BJ (cell line): ENCODE measurements around the gene MSRB3. TPM values are rescaled to one million over a fixed set of nuclear protein-coding genes. Genes with fewer than 3 reads are reported as not detected.

Experiments used
- CTCF ChIA-PET: fragments of 350-600 bp; formaldehyde crosslinking; extraction: SDS; loops from one replicate; lab custom pipeline; 2021; ENCODE audit warnings: antibody characterized with exemption, inconsistent platforms; lab: Yijun Ruan, JAX
- POLR2A ChIA-PET: fragments of 300-600 bp; sonication (Branson Sonifier 250); formaldehyde crosslinking; extraction: SDS; loops from one replicate; lab custom pipeline; 2021; ENCODE audit warnings: antibody characterized with exemption; lab: Charles Lee
- DNase-seq: peaks from one replicate; pipeline ENCODE4 v3.0.0-alpha.2; 2011; ENCODE audit warnings: low read depth
- H3K27me3 ChIP-seq: 2 replicates; pipeline ENCODE4 v1.6.0; 2011; ENCODE audit warnings: low read length; ENCODE audit not compliant: control insufficient read depth, insufficient read depth
- H3K36me3 ChIP-seq: 2 replicates; pipeline ENCODE4 v1.5.1; 2011; ENCODE audit warnings: low read length; ENCODE audit not compliant: control insufficient read depth, insufficient read depth
- H3K4me3 ChIP-seq: 2 replicates; pipeline ENCODE4 v1.5.1; 2011; ENCODE audit warnings: low read depth, mild to moderate bottlenecking, control low read depth, low read length
- polyA plus RNA-seq: library from polyadenylated mRNA; depleted of rRNA; stranded (reverse); fragments of >200 nt; gene quantifications from 2 replicates; pipeline ENCODE4 v1.2.3, GENCODE V29; 2011
- TF ChIP-seq, protein P1 (sequence below): IDR thresholded peaks from 2 replicates; pipeline ENCODE4 v1.5.1; 2011; ENCODE audit warnings: low read depth, mild to moderate bottlenecking, control low read depth, inconsistent platforms, low read length, moderate library complexity; ENCODE audit not compliant: insufficient read depth

Gene MSRB3
- polyA plus RNA-seq, 1 experiment, result 76.0 TPM

DNA sequence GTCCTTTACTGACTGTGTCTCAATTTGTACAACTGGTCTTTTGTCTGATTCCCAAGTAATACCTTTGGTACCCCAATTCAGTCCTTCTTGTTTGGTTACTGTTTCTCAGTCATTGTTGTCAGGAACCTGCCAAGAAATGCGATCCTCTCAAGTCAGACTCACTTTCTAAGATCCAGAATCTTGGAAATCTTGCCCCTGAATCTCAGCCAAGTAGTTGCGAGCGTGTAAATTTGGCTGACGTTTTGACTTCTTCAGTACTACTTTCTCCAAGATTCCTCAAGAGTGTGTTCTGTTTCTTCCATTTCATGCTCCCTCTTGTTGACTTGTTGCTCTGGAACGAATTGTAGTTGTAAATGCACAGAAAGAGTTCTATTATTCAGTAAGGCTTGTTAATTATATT lies 114.0 kb downstream of the MSRB3 start:
- TF ChIP-seq, protein P1, sequence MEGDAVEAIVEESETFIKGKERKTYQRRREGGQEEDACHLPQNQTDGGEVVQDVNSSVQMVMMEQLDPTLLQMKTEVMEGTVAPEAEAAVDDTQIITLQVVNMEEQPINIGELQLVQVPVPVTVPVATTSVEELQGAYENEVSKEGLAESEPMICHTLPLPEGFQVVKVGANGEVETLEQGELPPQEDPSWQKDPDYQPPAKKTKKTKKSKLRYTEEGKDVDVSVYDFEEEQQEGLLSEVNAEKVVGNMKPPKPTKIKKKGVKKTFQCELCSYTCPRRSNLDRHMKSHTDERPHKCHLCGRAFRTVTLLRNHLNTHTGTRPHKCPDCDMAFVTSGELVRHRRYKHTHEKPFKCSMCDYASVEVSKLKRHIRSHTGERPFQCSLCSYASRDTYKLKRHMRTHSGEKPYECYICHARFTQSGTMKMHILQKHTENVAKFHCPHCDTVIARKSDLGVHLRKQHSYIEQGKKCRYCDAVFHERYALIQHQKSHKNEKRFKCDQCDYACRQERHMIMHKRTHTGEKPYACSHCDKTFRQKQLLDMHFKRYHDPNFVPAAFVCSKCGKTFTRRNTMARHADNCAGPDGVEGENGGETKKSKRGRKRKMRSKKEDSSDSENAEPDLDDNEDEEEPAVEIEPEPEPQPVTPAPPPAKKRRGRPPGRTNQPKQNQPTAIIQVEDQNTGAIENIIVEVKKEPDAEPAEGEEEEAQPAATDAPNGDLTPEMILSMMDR, result no peak
- Histone ChIP-seq H3K27me3 (no peaks in the 10 kb centered on the region), H3K36me3 (no peaks in the 10 kb centered on the region), H3K4me3 (no peak overlapping the region)
- POLR2A ChIA-PET, result no interaction called here
- CTCF ChIA-PET, result no interaction called here
- no peak for DNase-seq

DNA sequence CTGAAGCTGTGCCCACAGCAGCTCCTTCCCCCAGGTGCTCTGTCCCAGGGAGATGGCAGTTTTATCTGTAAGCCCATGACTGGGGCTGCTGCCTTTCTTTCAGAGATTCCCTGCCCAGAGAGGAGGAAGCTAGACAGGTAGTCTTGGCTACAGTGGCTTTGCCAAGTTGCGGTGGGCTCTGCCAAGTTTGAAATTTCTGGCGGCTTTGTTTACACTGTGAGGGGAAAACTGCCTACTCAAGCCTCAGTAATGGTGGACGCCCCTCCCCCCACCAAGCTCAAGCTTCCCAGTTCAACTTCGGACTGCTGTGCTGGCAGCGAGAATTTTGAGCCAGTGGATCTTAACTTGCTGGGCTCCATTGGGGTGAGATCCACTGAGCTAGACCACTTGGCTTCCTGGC lies 124.7 kb downstream of the MSRB3 start:
- H3K4me3 ChIP-seq, result no peak overlapping the region
- DNase-seq, result no peak
- TF ChIP-seq, protein P1, result no peak
- ChIA-PET POLR2A (no interaction called here), CTCF (interaction anchor here (0.6 kb wide), 1 partner anchor 1379 kb away, joined by 3 read pairs; no protein-coding TSS in a partner anchor)
- H3K27me3 ChIP-seq, result no peaks in the 10 kb centered on the region
- peaks cover 1% of the 10 kb centered on the region for H3K36me3 ChIP-seq

DNA sequence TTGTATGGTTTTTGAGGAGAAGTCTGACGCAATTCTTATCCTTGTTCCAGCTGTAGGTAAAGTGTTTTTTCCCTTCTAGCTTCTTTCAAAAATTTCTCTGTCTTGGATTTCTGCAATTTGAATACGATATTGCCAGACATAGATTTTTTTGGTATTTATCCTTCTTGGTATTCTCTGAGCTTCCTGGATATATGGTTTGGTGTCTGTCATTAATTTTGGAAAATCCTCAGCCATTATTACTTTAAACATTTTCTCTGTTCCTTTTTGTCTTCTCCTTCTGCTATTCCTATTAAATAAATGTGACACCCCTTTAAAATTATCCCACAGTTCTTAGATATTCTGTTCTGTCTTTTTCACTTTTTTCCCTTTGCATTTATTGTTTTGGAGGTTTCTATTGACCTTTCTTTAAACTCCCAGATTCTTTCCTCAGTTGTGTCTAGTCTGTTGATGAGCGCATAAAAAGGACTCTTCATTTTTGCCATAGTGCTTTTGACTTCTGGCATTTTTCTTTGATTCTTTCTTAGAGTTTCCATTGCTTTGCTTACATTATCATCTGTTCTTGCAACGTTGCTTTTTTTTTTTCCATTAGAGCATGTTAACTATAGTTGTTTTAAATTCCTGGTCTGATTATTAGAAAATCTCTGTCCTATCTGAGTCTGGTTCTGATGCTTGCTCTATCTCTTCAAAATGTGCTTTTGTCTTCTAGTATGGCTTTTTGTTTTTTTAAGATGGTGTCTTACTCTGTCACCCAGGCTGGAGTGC lies 129.1 kb downstream of the MSRB3 start:
- Histone ChIP-seq H3K36me3 (peaks cover 1% of the 10 kb centered on the region), H3K27me3 (no peaks in the 10 kb centered on the region), H3K4me3 (no peak overlapping the region)
- ChIA-PET CTCF (interaction anchor here (1.2 kb wide), 1 partner anchor 80 kb away, joined by 3 read pairs; no protein-coding TSS in a partner anchor), POLR2A (no interaction called here)
- TF ChIP-seq, protein P1, result no peak
- DNase-seq, result no peak

DNA sequence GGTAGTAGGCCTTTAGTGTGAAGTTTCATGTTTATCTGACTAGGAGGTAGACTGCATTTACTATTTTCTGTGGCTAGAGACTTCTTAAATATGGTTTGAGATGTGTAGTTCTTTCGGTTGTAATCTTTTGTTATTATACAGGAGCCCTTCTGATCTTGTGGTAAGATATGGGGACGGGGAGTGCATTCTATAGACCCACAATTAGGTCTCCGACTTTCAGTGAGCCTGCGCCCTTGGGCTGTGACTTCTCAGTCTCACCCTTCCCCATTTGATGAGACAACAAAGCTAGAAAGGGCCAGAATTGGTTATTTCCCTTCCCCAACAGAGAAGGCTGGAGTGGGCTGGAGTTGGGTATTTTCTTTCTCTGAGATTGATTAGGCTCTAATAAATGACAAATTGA lies 130.0 kb downstream of the MSRB3 start:
- POLR2A ChIA-PET, result no interaction called here
- TF ChIP-seq, protein P1, result no peak
- H3K4me3 ChIP-seq, result no peak overlapping the region
- CTCF ChIA-PET, result interaction anchor here (1.2 kb wide), 1 partner anchor 81 kb away, joined by 3 read pairs; no protein-coding TSS in a partner anchor
- DNase-seq, result no peak
- no peaks in the 10 kb centered on the region for H3K27me3 ChIP-seq
- peaks cover 1% of the 10 kb centered on the region for H3K36me3 ChIP-seq

DNA sequence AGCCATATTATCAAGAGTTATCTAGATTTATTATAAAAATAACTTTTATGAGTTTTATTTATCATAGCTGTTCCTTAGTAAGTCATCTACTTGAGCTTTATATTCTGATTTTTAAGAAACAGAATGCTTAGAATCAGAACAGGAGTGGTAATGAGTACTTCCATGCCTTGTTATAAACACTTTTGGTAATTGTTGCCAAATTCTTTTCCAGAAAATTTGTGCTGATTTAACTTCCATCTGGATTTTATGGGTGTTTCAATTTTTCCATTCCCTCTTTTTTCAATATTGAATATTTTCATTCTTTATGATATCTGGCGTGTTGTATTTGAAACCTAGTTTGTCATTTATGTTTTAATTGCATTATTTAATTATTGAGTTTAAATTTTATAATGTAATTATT lies 131.2 kb downstream of the MSRB3 start:
- ChIA-PET CTCF (no interaction called here), POLR2A (no interaction called here)
- no peaks in the 10 kb centered on the region for H3K36me3 ChIP-seq
- no peak overlapping the region for H3K4me3 ChIP-seq
- TF ChIP-seq, protein P1, result no peak
- no peak for DNase-seq
- no peaks in the 10 kb centered on the region for H3K27me3 ChIP-seq
